Cardiac fibroblast (primary cell): ENCODE measurements around the gene MOSMO.
"Not testable (repeated sequence)": the region's sequence is repeated elsewhere in the genome, so short reads cannot be mapped to it uniquely, and the experiment has no call there.

Source experiments
- DNase-seq, 2 donors: peaks; one replicate each; pipeline versions ENCODE4 v3.0.0 to v3.0.0-alpha.2; 2010; ENCODE audit warnings: low read depth in 2 of 2
- H3K4me3 ChIP-seq, 2 donors: replicated peaks in 1 of 2; 1 replicate in 1 of 2; 2 replicates in 1 of 2; pipeline ENCODE4 v1.5.1; 2011; ENCODE audit warnings: low read depth in 2 of 2, low read length in 2 of 2, mild to moderate bottlenecking in 2 of 2, moderate library complexity in 1 of 2
- CTCF ChIP-seq: IDR thresholded peaks from one replicate; pipeline ENCODE4 v1.5.1; 2011; ENCODE audit warnings: low read depth, mild to moderate bottlenecking, low read length, inconsistent platforms

The MOSMO gene

GRCh38 chr16:22031483-22032083 is 23.7 kb downstream of the MOSMO start:
- no peak for TF ChIP-seq CTCF
- DNase-seq: no peak

GRCh38 chr16:22034503-22034902 is 26.6 kb downstream of the MOSMO start:
- no peak for TF ChIP-seq CTCF
- no peak for DNase-seq
- no peak overlapping the region for H3K4me3 ChIP-seq

More at GRCh38 chr16:22031483-22032083, 23.7 kb downstream of the MOSMO start:
- no peak overlapping the region for H3K4me3 ChIP-seq

GRCh38 chr16:22035153-22035552 is 27.2 kb downstream of the MOSMO start:
- TF ChIP-seq CTCF: no peak
- peak in 1 of 2 donors; percentile 31 for DNase-seq
- no peak overlapping the region for H3K4me3 ChIP-seq

- H3K4me3 ChIP-seq, DNase-seq: not testable (repeated sequence)
Measured at GRCh38 chr16:22043882-22044281, 36.0 kb downstream of the MOSMO start.

GRCh38 chr16:22045888-22046287 is 38.0 kb downstream of the MOSMO start:
- not testable (repeated sequence) for H3K4me3 ChIP-seq
- DNase-seq: peak; percentile 25 to 34

- no peak for TF ChIP-seq CTCF
- DNase-seq: no peak
- no peak overlapping the region for H3K4me3 ChIP-seq
Measured at GRCh38 chr16:22050963-22051362, 43.1 kb downstream of the MOSMO start.

- no peak overlapping the region for H3K4me3 ChIP-seq
- no peak for TF ChIP-seq CTCF
- no peak for DNase-seq
Measured at GRCh38 chr16:22052980-22053379, 45.1 kb downstream of the MOSMO start.

GRCh38 chr16:22053921-22054341 is 46.0 kb downstream of the MOSMO start:
- DNase-seq: no peak
- no peak overlapping the region for H3K4me3 ChIP-seq
- TF ChIP-seq CTCF: no peak
